HG03558 (cell line): ENCODE data around the gene ADAMTS6.
A peak's percentile ranks its signal among the peaks of the same experiment; 100 is the strongest.
"Not testable (repeated sequence)": the region's sequence is repeated elsewhere in the genome, so short reads cannot be mapped to it uniquely, and the experiment has no call there.

Source experiments
- ATAC-seq: cut with Tn5 transposase; IDR thresholded peaks from one replicate; pipeline ENCODE4 v1.9.1; 2021; ENCODE audit warnings: moderate number of reproducible peaks; ENCODE audit not compliant: unreplicated experiment; ENCODE audit errors: extremely low read depth

Gene ADAMTS6

DNA sequence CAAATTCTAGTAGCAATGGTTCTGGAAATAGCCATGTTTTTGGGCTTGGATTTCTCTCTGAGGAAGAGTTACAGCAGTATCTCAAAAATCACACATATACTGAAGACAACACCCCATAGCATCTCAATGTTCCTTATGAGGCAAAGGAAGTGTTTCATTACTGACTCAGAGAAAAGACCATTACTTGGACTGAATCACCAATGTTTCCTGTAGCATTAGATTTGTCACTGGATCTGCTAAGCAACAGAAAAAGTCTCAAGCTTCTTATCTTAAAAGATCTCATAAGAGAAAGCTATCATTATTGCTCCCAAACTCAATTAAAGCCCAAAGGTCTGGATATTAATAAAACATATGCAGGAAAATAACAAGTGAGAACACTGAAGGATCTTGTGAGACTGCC lies 272.4 kb downstream of the ADAMTS6 start:
- no peak for ATAC-seq

DNA sequence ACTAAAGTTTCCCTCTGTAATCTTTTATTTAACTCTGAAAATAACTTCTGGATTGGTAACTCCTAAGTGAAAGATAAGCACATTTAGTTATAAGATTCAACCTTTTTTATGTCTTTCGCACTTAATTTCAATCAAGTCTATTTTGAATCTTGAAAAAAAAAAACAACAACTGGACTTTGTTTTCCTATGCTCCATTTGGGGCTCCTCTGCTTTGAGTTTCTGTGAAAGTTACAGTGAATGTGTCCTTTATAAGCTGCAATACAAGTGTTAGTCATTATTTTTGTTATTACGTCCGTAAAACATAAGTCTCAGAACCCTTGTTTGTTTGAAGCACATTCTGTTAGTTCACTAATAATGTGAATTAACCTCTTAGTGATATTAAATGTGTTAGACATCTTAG lies 276.8 kb downstream of the ADAMTS6 start:
- no peak for ATAC-seq

DNA sequence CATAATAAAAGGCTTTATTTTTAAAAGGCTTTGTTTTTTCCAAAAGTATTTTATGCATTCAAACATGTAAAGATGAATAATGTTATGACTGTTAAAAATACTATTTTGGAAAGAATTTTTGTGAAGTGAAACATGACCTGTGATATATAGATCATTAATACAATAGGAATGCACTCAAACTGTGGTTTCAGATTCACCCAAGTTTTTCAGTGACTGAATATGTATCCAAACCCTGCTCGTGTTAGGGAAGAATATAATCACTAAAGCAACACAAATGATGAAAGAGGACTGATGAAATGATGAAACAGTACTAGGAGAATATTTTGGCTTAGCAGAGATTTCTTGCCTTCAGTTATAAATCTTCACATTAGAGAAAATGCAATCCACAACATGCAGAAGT lies 278.0 kb downstream of the ADAMTS6 start:
- no peak for ATAC-seq

DNA sequence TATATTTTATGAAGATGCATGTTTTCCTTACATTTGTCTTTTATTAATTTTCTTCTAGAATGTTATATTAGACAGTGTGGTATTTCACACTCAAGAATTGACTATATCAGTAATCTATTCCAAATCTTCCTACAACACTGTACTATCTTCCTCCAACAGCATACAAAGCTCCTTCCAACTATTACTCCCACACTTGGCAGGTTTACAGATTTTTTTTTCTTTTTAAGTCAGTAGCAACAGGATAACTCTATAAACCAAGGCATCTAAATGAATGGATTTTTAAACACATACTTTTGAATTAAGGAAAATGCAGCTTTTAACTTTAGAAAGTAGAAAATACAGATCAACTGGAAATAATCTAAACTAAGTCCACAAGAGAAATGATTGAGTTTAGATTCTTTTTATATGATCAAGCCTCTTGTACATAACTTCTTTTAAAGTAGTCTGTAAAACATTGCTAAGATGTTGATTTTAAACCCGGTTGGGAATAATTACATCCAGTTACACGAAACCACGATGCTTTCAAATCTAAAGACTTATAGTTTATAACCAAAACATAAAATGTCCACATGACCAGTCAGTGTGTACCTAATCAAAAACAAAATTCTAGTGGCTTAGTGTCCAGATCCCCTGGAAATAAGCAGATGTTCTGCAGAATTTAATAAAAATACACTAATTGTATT lies 281.6 kb downstream of the ADAMTS6 start:
- no peak for ATAC-seq

DNA sequence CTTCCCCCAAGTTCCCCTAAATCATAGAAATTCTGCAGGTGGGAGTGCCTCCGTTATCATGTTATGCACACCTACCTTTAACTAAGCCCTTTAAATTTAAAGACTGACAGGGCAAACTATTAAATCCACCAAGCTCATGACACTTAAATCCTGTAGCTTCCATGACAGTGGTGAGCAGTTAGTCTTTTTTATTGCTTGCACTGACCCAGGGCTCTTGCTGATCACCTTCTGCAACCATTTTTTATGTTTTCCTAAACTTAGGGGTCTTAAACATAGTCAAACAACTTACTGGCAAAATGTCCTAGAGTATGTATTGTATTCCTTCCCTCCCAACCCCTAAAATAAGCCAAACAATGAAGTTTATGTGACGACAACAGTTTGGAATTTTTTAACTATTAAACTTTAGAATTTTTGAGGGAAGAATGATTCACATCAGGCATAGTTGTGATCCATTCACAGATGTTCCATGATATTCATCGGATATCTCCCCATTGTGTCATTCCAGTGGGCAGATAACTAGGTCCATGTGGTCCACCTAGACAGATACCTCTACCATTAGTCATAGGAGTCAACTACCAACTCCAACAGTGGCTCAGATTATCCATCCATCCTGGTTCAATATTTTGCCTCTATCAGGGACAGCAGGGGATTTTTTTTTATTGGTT lies 283.1 kb downstream of the ADAMTS6 start:
- no peak for ATAC-seq

DNA sequence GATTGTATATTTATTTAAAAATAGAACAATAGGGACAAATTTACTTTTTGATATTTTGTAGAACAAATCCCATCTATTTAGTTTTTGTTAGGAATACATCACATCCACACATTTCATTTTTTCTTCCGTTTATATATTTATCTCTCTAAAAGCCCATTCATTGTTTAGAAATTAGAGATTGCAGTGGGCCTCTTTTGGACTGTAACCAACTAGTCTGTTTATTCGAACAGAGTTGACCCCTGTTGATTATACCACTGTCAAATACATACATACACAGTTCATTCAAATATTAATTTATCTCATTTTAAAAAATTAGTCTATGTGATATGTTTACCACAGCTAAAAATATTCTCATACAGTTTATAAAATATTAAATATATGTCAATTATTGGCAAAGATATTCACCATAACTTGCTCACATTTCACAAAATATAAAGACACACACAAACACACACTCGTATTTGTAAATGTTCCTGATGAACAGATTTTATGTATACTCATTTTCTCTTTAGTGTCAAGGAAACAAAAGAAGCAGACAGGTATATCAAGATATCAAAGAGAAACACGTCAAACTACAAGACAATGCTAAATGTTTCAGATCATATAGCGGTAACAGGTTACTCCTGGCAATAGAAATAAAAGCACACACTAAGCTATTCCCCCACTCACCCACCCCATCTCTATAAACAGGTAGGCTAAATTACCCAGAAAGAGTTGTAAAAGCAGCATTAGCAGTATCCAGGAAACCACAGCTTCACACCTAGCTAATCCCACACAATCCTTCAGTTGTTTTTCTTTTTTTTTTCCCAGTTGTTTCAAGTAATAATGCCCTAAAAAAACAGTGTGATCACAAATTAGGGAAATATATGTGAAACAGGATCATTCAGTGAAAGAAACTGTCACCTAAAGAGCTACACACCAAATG lies 283.9 kb downstream of the ADAMTS6 start:
- no peak for ATAC-seq

DNA sequence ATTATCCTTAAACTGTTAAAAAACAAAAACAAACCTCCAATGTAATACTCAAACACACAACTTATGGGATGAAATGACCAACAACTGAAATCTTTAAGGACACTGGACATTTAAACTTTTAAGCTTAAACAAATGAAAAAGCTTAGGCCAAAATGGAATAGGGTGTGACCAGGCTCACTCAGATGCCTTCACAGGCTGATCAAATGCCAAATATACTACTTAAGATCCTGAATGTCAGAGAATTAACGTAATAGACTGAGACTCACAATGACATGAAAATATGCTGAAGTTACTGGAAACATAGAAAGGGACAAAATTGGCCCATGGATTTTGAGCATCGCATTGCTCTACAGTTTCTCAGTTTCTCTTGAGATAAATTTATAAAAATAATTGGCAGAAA lies 286.8 kb downstream of the ADAMTS6 start:
- ATAC-seq, result no peak

DNA sequence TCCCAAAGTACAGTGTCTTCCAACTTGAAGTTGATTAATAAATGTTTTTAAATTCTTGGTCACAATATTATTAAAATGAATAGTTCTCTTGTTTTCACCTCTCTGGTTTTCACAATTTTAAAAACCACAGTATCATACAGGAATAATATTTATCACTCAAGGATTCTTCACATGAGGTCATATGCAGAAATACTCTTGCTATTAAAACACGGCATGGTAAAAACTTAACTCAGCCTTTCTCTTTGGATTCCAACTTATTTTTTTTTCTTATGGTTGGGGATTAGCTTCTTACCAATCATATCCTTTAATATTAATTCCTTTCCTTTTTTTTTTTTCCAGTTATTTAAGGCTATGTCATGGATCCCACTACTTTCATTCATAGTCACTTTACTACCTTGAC lies 289.4 kb downstream of the ADAMTS6 start:
- ATAC-seq, result no peak

DNA sequence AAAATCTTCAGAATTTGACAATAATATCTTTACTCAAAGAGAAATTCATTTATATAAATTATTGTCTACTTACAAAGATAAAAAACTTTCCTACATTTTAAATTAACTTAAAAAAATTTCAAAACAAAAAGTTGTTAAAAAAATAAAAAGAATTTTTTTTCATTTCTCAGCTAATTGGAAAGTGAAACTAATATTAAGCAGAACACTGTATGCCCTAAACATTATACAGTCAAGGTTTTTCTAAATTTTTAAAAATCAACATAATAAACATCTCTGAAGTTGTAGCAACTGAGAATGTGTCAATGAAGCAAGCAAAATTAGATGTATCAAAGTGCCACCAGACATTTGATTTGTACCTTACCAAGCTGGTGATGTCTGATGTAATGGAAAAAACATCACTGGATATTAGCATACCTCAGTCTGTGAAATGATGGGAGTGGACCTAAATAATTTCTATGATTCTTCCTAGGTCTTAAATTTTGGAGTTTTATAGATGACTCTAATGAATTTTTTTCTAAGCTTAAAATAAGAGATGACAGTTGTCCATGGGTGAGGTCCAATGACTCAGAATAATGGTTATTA lies 290.1 kb downstream of the ADAMTS6 start:
- ATAC-seq, result no peak

DNA sequence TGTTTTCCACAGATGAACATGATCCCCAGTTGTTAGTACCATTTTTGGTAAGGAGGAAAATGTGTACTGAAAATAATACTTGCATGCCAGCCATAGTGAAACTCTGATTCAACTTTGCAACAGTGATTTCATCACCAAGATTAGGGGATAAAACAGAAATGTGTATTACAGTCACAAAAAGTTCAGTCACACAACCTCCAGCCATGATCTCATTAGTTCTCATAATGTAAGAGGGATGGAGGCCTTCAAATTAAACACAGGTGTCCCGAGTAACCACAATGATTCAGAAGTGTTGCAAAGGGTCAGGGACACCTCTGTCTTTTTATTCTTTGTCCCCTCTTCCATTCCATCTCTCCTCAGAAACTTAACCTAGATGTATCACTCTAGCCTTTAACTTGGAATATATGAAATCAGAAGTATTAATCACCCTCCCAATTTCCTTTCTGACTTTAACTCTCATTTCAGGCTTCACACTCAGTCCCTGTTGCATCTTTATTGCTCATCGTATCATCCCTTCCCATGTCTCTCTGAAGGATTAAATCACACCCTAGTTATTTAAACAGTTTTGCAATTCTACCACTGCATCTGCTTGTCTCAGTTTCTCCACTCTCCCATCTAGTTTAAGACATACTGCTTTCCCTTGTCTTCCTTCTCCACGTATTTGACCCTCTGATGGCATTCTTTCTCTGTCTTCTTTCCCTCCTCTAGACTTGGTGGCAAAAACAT lies 291.2 kb downstream of the ADAMTS6 start:
- ATAC-seq, result peak; percentile 60

DNA sequence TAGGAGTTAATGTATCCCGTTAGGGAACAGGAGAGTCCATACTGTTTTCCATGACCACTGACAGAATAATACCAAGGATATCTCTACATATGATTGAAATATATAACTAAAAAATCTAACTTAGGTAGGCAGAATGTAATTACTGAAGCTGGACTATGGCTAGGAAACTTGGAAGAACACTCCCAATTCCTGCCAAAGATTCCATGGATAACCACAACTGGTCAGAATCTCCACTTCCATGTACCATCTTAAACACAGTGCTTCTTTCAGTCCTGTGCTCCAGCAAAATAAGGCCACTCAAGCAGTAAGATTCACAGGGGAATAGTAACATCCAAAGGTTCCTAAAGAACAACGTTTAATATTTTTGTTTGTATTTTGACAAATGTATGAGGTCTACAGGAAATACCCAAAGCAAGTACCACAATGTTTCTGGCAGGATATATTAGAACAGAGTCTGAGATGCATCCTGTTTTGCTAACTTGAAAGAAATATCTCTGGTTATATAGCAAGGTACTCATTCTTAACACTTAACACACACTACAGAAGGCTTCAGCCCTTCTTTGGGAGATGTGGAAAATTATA lies 295.0 kb downstream of the ADAMTS6 start:
- no peak for ATAC-seq

DNA sequence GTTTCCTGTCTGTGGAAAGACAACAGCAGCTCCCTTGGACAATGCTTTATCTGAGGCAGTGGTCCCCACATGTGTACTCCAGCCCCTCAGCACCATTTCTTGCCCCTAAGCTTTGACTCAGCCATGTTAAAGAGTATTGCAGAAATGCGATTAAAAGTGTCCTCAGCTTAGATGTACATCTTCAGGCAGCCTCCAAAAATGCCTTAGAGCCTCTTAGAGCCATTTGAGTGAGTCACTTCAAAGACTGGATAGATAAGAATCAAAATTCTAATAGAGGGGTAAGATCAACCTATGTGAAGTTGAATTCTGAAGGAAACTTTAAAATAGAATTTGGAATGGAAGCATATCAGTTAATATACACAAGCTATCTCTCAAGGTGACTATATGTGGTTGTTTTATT lies 296.3 kb downstream of the ADAMTS6 start:
- ATAC-seq, result no peak

DNA sequence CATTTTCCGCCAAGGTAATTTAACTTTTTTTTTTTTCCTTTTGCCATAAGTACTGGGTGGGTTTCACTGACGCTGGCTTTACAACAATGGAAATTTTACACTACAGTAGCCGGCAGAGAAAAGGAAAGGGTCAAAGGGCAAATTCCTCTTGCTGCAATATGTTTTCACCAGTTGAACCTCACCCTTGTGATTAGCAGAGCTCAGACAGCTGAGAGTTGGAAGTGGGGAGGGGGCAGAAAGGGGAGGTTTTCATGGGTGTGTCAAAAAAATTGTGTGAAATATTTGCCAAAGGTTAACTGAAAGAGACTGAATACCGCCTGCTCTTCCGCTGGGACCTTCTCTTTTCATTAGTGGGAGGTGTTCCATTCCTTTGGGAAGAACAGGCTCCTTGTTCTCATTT lies 296.9 kb downstream of the ADAMTS6 start:
- ATAC-seq, result no peak

DNA sequence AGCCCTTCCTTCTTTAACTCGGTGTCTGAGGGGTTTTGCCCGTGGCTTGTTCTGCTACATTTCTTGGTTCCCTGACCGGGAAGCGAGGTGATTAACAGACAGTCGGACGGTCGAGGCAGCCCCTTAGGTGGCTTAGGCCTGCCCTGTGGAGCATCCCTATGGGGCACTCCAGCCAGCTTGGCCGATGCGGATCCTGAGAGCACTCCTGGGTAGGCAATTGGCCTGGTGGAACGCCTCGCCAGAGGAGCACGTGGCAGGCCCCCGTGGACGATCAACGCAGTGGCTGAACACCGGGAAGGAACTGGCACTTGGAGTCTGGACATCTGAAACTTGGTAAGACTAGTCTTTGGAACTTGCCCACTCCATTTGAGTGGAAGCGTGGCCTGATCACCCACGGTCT lies 307.5 kb downstream of the ADAMTS6 start:
- ATAC-seq, result not testable (repeated sequence)

DNA sequence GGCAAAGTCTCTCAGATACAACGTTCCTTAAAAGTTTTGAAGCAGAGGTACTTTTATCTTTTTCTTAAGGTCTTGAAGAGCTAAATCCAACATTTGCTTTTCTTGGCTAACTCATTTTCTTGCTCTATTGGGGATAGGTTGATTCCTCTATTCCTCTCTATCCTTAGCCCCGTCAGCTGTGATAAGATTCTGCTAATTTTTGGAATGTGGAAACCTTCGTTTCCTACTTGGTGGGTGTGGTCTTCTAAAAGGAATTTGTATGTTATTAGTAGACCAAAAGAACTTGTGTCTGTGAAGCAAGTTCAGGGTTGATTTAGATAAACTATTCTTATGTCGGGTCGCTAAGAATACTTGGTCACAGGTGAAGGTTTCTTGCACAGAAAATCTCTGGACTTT lies 308.6 kb downstream of the ADAMTS6 start:
- no peak for ATAC-seq

DNA sequence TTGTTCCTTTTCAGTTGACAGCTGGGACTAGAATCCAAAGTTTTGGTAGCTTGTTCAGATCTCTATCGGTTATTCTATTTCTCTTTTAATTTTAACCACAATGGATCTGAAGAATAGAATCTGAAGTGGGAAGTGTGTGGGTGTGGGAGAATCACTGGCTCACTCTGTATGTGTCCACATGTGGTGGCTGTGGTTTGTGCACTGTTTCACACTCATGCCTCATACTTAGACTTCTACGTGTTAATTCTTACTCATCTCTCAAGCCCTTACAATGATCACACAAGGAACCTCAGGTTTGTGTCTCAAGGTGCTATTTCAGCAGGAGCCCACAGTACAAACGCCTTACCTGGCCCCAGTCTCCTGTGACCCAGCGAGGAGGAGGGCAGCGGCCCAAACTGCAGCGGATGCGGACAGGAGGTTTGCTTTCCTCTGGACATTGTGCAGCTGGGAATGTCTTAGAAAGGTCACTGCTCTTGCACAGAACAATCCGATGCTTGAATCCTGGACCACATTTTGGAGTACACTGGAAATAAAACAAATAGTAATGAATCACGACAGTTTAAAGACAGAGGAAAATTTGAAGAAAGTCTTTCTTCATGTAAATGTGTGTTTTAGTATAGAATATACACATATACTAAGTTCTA lies 309.1 kb downstream of the ADAMTS6 start:
- peak; percentile 97 for ATAC-seq

DNA sequence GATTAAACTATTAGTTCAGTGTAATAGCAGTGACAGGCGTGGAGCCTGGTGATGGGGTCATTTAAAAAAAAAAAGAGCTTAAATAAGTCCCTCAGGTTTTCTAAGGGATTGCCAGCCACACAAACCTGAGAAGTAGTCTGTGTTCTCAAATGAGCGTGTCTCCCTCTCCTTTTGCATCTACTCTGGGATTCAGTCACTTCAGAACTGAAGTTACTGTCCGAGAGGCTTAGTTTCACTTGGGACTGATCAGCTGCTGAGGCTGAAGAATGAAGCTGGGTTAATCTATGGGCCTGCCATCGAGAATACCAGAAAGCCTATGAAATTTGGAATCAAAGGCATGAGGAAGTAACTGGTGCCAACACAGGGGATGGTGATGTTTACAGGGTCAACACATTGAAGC lies 310.1 kb downstream of the ADAMTS6 start:
- no peak for ATAC-seq

DNA sequence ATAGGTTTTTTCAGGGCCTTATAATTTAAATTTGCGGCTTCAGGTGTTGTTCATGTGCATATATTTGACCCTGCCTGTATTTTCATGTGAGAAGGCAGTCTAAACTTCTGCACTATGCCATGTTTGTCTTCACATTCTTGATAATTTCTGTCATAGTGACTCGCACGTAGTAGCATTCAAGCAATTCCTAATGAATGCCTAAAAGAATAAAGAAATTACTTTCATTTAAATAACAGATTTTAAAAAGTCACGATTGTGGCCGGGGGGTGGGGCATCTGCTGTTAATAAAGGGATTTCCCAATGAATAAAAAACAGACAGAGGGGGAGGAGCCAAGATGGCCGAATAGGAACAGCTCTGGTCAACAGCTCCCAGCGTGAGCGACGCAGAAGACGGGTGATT lies 318.0 kb downstream of the ADAMTS6 start:
- no peak for ATAC-seq

DNA sequence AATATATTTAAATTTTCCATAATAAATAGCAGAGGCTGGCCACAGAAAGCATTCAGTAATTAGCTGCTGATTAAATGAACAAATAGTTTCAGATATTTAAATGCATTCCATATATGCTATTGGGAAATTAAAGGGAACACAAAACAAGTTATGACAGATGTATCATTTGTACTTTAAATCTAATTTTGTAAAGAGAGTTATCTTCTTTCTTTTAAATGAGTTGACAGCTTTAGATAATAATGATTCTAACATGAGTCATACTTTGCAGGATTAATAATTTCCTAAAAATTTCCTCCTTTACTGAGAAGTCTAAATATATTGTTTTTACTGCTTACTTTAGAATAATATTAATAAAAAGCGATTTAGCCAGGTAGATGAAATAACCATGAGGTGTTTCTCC lies 320.1 kb downstream of the ADAMTS6 start:
- ATAC-seq, result no peak
